ENCODE data around the gene COA1.

COA1 gene

DNA sequence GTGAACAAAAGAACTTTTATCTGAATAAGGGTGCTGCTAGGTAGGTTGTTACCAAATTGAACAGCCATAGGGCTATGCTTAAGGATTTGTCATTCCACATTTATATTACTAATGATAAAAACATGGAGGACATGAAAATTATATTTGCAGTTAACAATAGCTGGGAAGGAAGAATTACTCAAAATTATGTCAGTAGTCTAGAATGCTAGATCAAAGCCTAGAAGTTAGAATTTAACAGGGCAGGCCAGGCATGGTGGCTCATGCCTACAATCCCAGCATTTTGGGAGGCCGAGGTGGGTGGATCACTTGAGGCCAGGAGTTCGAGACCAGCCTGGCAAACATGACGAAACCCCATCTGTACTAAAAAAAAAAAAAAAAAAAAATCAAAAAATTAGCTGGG lies 137.0 kb downstream of the COA1 start:
- POLR2A ChIA-PET = interaction anchor here (0.6 kb wide), 1 partner anchor 33 kb away, joined by 4 read pairs; no protein-coding TSS in a partner anchor
- peaks cover 0 to 4% (median 2%) of the 10 kb centered on the region in 4 experiments for H3K4me1 ChIP-seq (ENCODE audit: control extremely low read depth in 1 of 4, control insufficient read depth in 4 of 4, insufficient read depth in 4 of 4, low read length in 3 of 4)
- no peak overlapping the region for H3K4me3 ChIP-seq (ENCODE audit: control insufficient read depth in 1 of 7, extremely low read depth in 1 of 7, insufficient read depth in 4 of 7, low read depth in 2 of 7, low read length in 6 of 7)
- H3K9me3 ChIP-seq (ENCODE audit: control extremely low read depth in 1 of 5, control insufficient read depth in 4 of 5, insufficient read depth in 2 of 5, low read depth in 1 of 5, low read length in 4 of 5) = peaks cover 0 to 1% (median 0%) of the 10 kb centered on the region in 5 experiments
- no CpG with 5 or more reads among the region's 3 CpGs for WGBS (ENCODE audit: insufficient coverage)
- H3K27ac ChIP-seq (ENCODE audit: insufficient read depth in 1 of 2, low read depth in 1 of 2, low read length in 2 of 2, poor library complexity in 1 of 2, severe bottlenecking in 2 of 2) = no peak overlapping the region
- no peak for DNase-seq
- no peaks in the 10 kb centered on the region for H3K27me3 ChIP-seq (replicated peaks in 2 of 5; ENCODE audit: control insufficient read depth in 4 of 5, insufficient read depth in 5 of 5, low read length in 4 of 5)
- CTCF ChIA-PET = interaction anchor here (1.0 to 1.9 kb wide), 2 partner anchors 10 kb away, joined by 4 to 6 read pairs; partner anchors contain the start of gene STK17A
- H3K36me3 ChIP-seq (ENCODE audit: control insufficient read depth in 4 of 4, insufficient read depth in 4 of 4, low read length in 3 of 4) = peaks cover 0 to 3% (median 2%) of the 10 kb centered on the region in 4 experiments

DNA sequence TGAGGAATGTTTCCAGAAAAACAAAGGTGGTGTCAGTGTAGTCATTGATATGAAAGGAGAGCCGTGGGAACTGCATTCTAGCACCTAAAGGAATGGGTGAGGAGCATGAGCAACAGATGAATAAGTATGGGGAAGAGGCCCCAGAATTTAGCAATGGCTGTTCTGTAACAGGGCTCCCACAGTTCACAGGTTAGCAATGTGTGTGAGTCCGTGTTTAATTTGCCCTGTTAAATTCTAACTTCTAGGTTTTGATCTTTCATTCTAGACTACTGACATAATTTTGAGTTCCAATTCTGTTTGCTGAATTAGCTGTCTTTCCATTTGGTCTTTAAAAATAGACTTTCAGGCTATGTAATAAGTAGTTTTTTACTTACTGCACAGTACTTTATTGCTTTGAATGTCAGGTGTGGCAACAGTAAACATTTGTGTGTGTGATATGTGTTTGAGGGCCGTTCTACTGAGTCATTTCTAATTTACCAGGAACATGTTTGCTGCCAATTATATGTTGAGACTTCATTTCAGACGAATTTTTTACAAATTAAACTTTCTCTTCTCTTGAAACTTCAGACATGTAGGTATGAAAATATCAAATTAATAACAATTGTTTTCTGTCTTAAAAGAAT lies 137.7 kb downstream of the COA1 start:
- CTCF ChIA-PET = interaction anchor here (1.6 to 1.9 kb wide), 2 partner anchors 9 to 107 kb away, joined by 5 to 6 read pairs; partner anchors contain the start of gene STK17A
- DNase-seq = no peak

DNA sequence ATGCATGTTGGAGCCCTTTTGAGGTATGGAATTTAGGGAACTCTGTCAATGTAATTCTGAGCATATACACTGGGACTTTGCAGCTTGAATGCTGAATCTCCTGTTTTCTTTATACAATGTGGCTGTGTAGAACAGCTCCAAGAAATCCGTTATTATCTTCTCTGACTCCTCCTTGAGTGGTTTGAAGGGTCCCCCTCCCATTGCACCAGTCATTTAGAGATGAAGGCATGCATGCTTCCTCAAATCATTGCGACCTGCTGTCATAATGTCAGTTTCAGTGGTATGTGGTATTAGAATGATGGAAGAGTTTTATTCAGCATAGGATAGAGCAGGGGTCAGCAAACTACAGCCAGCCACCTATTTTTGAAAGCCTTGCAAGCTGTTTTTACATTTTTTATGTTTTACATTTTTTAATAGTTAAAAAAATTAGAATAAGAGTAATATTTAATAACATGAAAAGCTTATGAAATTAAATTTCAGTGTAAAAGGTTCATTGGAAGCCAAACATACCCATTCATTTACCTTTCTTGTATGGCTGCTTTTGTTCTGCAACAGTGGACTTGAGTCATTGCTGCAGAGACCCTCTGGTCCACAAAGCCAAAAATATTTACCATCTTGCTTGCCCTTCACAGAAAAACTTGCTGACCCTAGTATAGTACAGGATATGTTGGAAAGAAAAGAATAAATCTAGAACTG lies 138.3 kb downstream of the COA1 start:
- DNase-seq = peak in 1 of 3 donors; percentile 21
- H3K27me3 ChIP-seq (replicated peaks in 2 of 5; ENCODE audit: control insufficient read depth in 4 of 5, insufficient read depth in 5 of 5, low read length in 4 of 5) = no peaks in the 10 kb centered on the region
- H3K27ac ChIP-seq (ENCODE audit: insufficient read depth in 1 of 2, low read depth in 1 of 2, low read length in 2 of 2, poor library complexity in 1 of 2, severe bottlenecking in 2 of 2) = no peak overlapping the region
- ChIA-PET POLR2A (no interaction called here), CTCF (interaction anchor here (0.7 to 1.9 kb wide), 4 partner anchors 9 to 107 kb away, joined by 4 to 6 read pairs (median 4); partner anchors contain the start of gene STK17A)
- peaks cover 0 to 1% (median 0%) of the 10 kb centered on the region in 5 experiments for H3K9me3 ChIP-seq (ENCODE audit: control extremely low read depth in 1 of 5, control insufficient read depth in 4 of 5, insufficient read depth in 2 of 5, low read depth in 1 of 5, low read length in 4 of 5)
- H3K36me3 ChIP-seq (ENCODE audit: control insufficient read depth in 4 of 4, insufficient read depth in 4 of 4, low read length in 3 of 4) = peaks cover 0 to 2% (median under 1%) of the 10 kb centered on the region in 4 experiments
- H3K4me3 ChIP-seq (ENCODE audit: control insufficient read depth in 1 of 7, extremely low read depth in 1 of 7, insufficient read depth in 4 of 7, low read depth in 2 of 7, low read length in 6 of 7) = no peak overlapping the region
- 86% methylated on average over 1 of the region's 2 CpGs for WGBS (ENCODE audit: insufficient coverage)
- H3K4me1 ChIP-seq (ENCODE audit: control extremely low read depth in 1 of 4, control insufficient read depth in 4 of 4, insufficient read depth in 4 of 4, low read length in 3 of 4) = peaks cover 0 to 4% (median 2%) of the 10 kb centered on the region in 4 experiments

More for the DNA sequence above, 137.7 kb downstream of the COA1 start:
- no peaks in the 10 kb centered on the region for H3K27me3 ChIP-seq (replicated peaks in 2 of 5; ENCODE audit: control insufficient read depth in 4 of 5, insufficient read depth in 5 of 5, low read length in 4 of 5)
- POLR2A ChIA-PET = no interaction called here
- H3K9me3 ChIP-seq (ENCODE audit: control extremely low read depth in 1 of 5, control insufficient read depth in 4 of 5, insufficient read depth in 2 of 5, low read depth in 1 of 5, low read length in 4 of 5) = peaks cover 0 to 1% (median 0%) of the 10 kb centered on the region in 5 experiments
- no peak overlapping the region for H3K4me3 ChIP-seq (ENCODE audit: control insufficient read depth in 1 of 7, extremely low read depth in 1 of 7, insufficient read depth in 4 of 7, low read depth in 2 of 7, low read length in 6 of 7)
- H3K27ac ChIP-seq (ENCODE audit: insufficient read depth in 1 of 2, low read depth in 1 of 2, low read length in 2 of 2, poor library complexity in 1 of 2, severe bottlenecking in 2 of 2) = no peak overlapping the region
- WGBS (ENCODE audit: insufficient coverage) = 93% methylated on average over 2 of the region's 4 CpGs
- peaks cover 0 to 4% (median 2%) of the 10 kb centered on the region in 4 experiments for H3K4me1 ChIP-seq (ENCODE audit: control extremely low read depth in 1 of 4, control insufficient read depth in 4 of 4, insufficient read depth in 4 of 4, low read length in 3 of 4)
- peaks cover 0 to 3% (median 1%) of the 10 kb centered on the region in 4 experiments for H3K36me3 ChIP-seq (ENCODE audit: control insufficient read depth in 4 of 4, insufficient read depth in 4 of 4, low read length in 3 of 4)

DNA sequence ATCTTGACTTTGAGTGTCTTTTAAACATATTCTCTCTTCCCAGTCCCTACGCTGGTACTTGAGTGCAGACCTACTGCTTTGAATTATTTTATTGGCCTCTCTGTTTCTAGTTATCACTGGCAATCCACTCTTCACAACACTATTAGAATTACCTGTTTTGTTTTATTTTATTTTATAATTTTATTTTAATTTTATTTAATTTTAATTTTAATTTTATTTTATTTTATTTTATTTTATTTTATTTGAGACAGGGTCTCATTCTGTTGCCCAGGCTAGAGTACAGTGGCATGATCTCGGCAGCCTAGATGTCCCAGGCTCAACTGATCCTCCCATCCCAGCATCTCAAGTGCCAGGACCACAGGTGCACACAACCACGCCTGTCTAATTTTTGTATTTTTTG lies 139.6 kb downstream of the COA1 start:
- no peak for DNase-seq
- Histone ChIP-seq H3K4me3 (ENCODE audit: control insufficient read depth in 1 of 7, extremely low read depth in 1 of 7, insufficient read depth in 4 of 7, low read depth in 2 of 7, low read length in 6 of 7) (no peak overlapping the region), H3K9me3 (ENCODE audit: control extremely low read depth in 1 of 5, control insufficient read depth in 4 of 5, insufficient read depth in 2 of 5, low read depth in 1 of 5, low read length in 4 of 5) (peaks cover 0 to 1% (median 0%) of the 10 kb centered on the region in 5 experiments), H3K27ac (ENCODE audit: insufficient read depth in 1 of 2, low read depth in 1 of 2, low read length in 2 of 2, poor library complexity in 1 of 2, severe bottlenecking in 2 of 2) (no peak overlapping the region), H3K27me3 (replicated peaks in 2 of 5; ENCODE audit: control insufficient read depth in 4 of 5, insufficient read depth in 5 of 5, low read length in 4 of 5) (no peaks in the 10 kb centered on the region), H3K4me1 (ENCODE audit: control extremely low read depth in 1 of 4, control insufficient read depth in 4 of 4, insufficient read depth in 4 of 4, low read length in 3 of 4) (peaks cover under 1 to 11% (median 5%) of the 10 kb centered on the region in 4 experiments), H3K36me3 (ENCODE audit: control insufficient read depth in 4 of 4, insufficient read depth in 4 of 4, low read length in 3 of 4) (no peaks in the 10 kb centered on the region)
- WGBS (ENCODE audit: insufficient coverage) = 100% methylated on average over 1 of the region's 3 CpGs
- POLR2A ChIA-PET = no interaction called here
- CTCF ChIA-PET = interaction anchor here (0.8 to 2.9 kb wide), 4 partner anchors 15 to 104 kb away, joined by 3 to 9 read pairs (median 4); no protein-coding TSS in a partner anchor

All from common myeloid progenitor, CD34-positive (primary cell).